Gastrocnemius medialis (tissue), 4 donors: ENCODE results near the gene ENAH. TPM values are rescaled to one million over a fixed set of nuclear protein-coding genes. Genes with fewer than 3 reads are reported as not detected.
"Not testable (repeated sequence)": the region's sequence is repeated elsewhere in the genome, so short reads cannot be mapped to it uniquely, and the experiment has no call there.

Experiments used
- ATAC-seq, 2 donors: fragments of 150-250 bp; one replicate each; pipeline ENCODE4 v1.9.1; 2016
- DNase-seq, 2 donors: peaks; one replicate each; pipeline ENCODE4 v3.0.0-alpha.2; 2019
- H3K27ac ChIP-seq, 4 donors: fragments of 200-600 bp; sonication (generic); 1 replicate in 1 of 4; 2 replicates in 3 of 4; pipeline ENCODE4 v1.5.1; 2016 to 2018; ENCODE audit warnings: mild to moderate bottlenecking in 2 of 4, moderate library complexity in 1 of 4
- H3K27me3 ChIP-seq, 3 donors: fragments of 200-600 bp; sonication (generic) in 2 of 3; 1 replicate in 1 of 3; 2 replicates in 2 of 3; pipeline versions ENCODE4 v1.5.1 to v1.6.0; 2016 to 2019; ENCODE audit warnings: mild to moderate bottlenecking in 1 of 3, moderate library complexity in 1 of 3
- H3K36me3 ChIP-seq, 2 donors: fragments of 200-600 bp; sonication (generic) in 1 of 2; one replicate each; pipeline ENCODE4 v1.5.1; 2017 to 2018
- H3K4me1 ChIP-seq, 2 donors: fragments of 200-600 bp; sonication (generic) in 1 of 2; one replicate each; pipeline ENCODE4 v1.5.1; 2016 to 2017; ENCODE audit warnings: mild to moderate bottlenecking in 2 of 2
- H3K4me3 ChIP-seq, 4 donors: fragments of 200-600 bp; sonication (generic) in 3 of 4; 1 replicate in 1 of 4; 2 replicates in 3 of 4; pipeline ENCODE4 v1.5.1; 2016 to 2019; ENCODE audit warnings: mild to moderate bottlenecking in 2 of 4
- H3K9me3 ChIP-seq, 3 donors: fragments of 200-600 bp; sonication (generic) in 2 of 3; 1 replicate in 1 of 3; 2 replicates in 2 of 3; pipeline ENCODE4 v1.5.1; 2016 to 2019
- POLR2A ChIP-seq, 2 donors: fragments of 450-650 bp; IDR thresholded peaks; one replicate each; pipeline ENCODE4 v1.6.1; 2017; ENCODE audit warnings: antibody characterized with exemption in 2 of 2, mild to moderate bottlenecking in 2 of 2, moderate library complexity in 2 of 2
- in situ Hi-C, 4 donors: fragments of 200-750 bp; cut with MboI; loops; one replicate each; pipeline versions ENCODE4 v1.15.0 to v1.8.0; 2017; ENCODE audit warnings: low sequenced_read_pairs in 4 of 4
- intact Hi-C: fragments of 100-400 bp; cut with DNase I; formaldehyde crosslinking; loops from one replicate; pipeline ENCODE4 v1.15.1; 2023; ENCODE audit warnings: low total_unique reads
- total RNA-seq, 4 donors: library from RNA; depleted of rRNA; stranded (reverse); fragments of >200 nt; gene quantifications; one replicate each; pipeline versions ENCODE4 v1.1.0 to v1.2.3, GENCODE V29; 2016
- TF ChIP-seq, protein P1 (sequence below), 5 experiments: fragments of 450-650 bp in 3 of 5; fragments of 200-600 bp in 2 of 5; sonication (generic) in 2 of 5; IDR thresholded peaks in 4 of 5; conservative IDR thresholded peaks in 1 of 5; 1 replicate in 4 of 5; 2 replicates in 1 of 5; pipeline ENCODE4 v1.5.1; 2016 to 2019; ENCODE audit warnings: antibody characterized with exemption in 5 of 5, mild to moderate bottlenecking in 3 of 5, moderate library complexity in 3 of 5

ENAH gene
- total RNA-seq, 4 donors from 2014 or later: 56.1 to 112 (median 62.2) TPM

DNA sequence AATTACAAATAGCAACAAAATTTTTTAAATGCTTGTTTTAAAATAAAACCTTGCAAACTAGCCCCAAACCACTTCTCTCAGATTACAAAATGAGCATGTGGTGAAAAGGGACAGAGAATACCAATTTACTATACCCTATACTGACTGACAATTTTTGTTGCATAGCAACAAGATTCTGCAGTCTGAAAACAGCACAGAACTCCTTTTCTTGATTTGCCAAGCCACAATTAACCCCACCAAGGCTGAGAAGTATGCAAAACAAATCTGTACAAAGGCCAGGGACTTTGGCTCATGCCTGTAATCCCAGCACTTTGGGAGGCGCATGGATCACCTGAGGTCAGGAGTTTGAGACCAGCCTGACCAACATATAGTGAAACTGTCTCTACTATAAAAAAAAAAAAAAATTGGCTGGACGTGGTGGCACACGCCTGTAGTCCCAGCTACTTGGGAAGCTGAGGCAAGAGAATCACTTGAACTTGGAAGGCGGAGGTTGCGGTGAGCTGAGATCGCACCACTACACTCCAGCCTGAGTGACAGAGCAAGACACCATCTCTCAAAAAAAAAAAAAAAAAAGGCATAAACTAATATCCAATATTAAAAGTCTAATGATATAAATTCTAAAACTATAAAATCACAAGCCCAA is 21.8 kb downstream of the ENAH start:
- no peak overlapping the region for H3K4me3 ChIP-seq
- H3K27ac ChIP-seq: no peak overlapping the region
- no peak for ATAC-seq
- no peak for TF ChIP-seq POLR2A (IDR thresholded peaks at IDR 0.05)
- TF ChIP-seq, protein P1, sequence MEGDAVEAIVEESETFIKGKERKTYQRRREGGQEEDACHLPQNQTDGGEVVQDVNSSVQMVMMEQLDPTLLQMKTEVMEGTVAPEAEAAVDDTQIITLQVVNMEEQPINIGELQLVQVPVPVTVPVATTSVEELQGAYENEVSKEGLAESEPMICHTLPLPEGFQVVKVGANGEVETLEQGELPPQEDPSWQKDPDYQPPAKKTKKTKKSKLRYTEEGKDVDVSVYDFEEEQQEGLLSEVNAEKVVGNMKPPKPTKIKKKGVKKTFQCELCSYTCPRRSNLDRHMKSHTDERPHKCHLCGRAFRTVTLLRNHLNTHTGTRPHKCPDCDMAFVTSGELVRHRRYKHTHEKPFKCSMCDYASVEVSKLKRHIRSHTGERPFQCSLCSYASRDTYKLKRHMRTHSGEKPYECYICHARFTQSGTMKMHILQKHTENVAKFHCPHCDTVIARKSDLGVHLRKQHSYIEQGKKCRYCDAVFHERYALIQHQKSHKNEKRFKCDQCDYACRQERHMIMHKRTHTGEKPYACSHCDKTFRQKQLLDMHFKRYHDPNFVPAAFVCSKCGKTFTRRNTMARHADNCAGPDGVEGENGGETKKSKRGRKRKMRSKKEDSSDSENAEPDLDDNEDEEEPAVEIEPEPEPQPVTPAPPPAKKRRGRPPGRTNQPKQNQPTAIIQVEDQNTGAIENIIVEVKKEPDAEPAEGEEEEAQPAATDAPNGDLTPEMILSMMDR (IDR thresholded peaks at IDR 0.05 in 4 of 5, conservative IDR thresholded peaks at IDR 0.05 in 1 of 5): no peak
- no peak for DNase-seq
- H3K27me3 ChIP-seq: no peaks in the 10 kb centered on the region
- H3K4me1 ChIP-seq: peaks cover 30% of the 10 kb centered on the region in 2 donors
- no peaks in the 10 kb centered on the region for H3K9me3 ChIP-seq
- in situ Hi-C loops: no loop called here
- H3K36me3 ChIP-seq: no peaks in the 10 kb centered on the region
- intact Hi-C loops: no loop called here

GRCh38 chr1:225629483-225629882 is 23.4 kb downstream of the ENAH start:
- intact Hi-C loops (no loop called here), in situ Hi-C loops (no loop called here)
- Histone ChIP-seq H3K4me3 (no peak overlapping the region), H3K9me3 (no peaks in the 10 kb centered on the region), H3K27ac (no peak overlapping the region), H3K27me3 (no peaks in the 10 kb centered on the region), H3K36me3 (no peaks in the 10 kb centered on the region), H3K4me1 (peaks cover 38 to 43% of the 10 kb centered on the region in 2 donors)
- ATAC-seq (no peak), DNase-seq (no peak)
- TF ChIP-seq POLR2A (IDR thresholded peaks at IDR 0.05): no peak
- TF ChIP-seq, protein P1 (IDR thresholded peaks at IDR 0.05 in 4 of 5, conservative IDR thresholded peaks at IDR 0.05 in 1 of 5): no peak

- H3K4me3 ChIP-seq, H3K36me3 ChIP-seq, H3K9me3 ChIP-seq, H3K27ac ChIP-seq, ATAC-seq, in situ Hi-C loops, DNase-seq, intact Hi-C loops, H3K27me3 ChIP-seq: not testable (repeated sequence)
- peaks cover 38 to 43% of the 10 kb centered on the region in 2 donors for H3K4me1 ChIP-seq
These were observed 24.1 kb downstream of the ENAH start for GRCh38 chr1:225628794-225629193.

GRCh38 chr1:225627304-225627947 is 25.5 kb downstream of the ENAH start:
- no peak for TF ChIP-seq POLR2A (IDR thresholded peaks at IDR 0.05)
- TF ChIP-seq, protein P1 (IDR thresholded peaks at IDR 0.05 in 4 of 5, conservative IDR thresholded peaks at IDR 0.05 in 1 of 5): no peak
- ATAC-seq (peak in 1 of 2 donors; percentile 24), DNase-seq (no peak)
- H3K9me3 ChIP-seq: no peaks in the 10 kb centered on the region
- H3K4me3 ChIP-seq: no peak overlapping the region
- intact Hi-C loops: no loop called here
- H3K4me1 ChIP-seq: peaks cover 38 to 43% of the 10 kb centered on the region in 2 donors
- H3K27ac ChIP-seq: peak overlapping the region; percentile 6 to 36 (median 24)
- no peaks in the 10 kb centered on the region for H3K27me3 ChIP-seq
- H3K36me3 ChIP-seq: no peaks in the 10 kb centered on the region
- in situ Hi-C loops: no loop called here

DNA sequence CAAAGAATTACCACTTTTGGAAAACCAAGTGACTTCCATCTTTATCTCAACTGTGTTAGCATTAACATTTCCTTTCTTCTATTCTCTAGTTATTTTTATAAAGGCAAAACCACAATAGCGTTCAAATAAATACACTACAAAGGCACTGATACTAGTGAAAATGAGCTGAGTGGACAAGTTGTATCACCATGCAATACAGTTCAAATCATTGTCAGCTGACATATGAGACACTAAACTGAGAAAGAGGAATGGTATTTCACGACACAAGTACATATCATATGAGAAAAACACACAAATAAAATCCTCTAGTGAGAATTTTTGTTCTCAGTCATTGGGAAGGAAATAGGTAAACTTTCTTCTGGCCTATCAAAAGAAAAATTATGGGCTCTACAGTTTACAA is 26.2 kb downstream of the ENAH start:
- H3K27ac ChIP-seq: peak overlapping the region; percentile 1 to 17 (median 10)
- peak; percentile 62 to 78 for ATAC-seq
- intact Hi-C loops: no loop called here

More for the DNA sequence above, 26.2 kb downstream of the ENAH start:
- in situ Hi-C loops: no loop called here
- Histone ChIP-seq H3K4me1 (peaks cover 38 to 43% of the 10 kb centered on the region in 2 donors), H3K9me3 (no peaks in the 10 kb centered on the region), H3K27me3 (no peaks in the 10 kb centered on the region), H3K36me3 (no peaks in the 10 kb centered on the region), H3K4me3 (no peak overlapping the region)
- DNase-seq: no peak
- TF ChIP-seq, protein P1 (IDR thresholded peaks at IDR 0.05 in 4 of 5, conservative IDR thresholded peaks at IDR 0.05 in 1 of 5): no peak
- no peak for TF ChIP-seq POLR2A (IDR thresholded peaks at IDR 0.05)
